Left lobe of liver (tissue), 2 donors: ENCODE results near the gene EDDM13. TPM values are rescaled to one million over a fixed set of nuclear protein-coding genes. Genes with fewer than 3 reads are reported as not detected.
"Not testable (repeated sequence)": the region's sequence is repeated elsewhere in the genome, so short reads cannot be mapped to it uniquely, and the experiment has no call there.

ENCODE experiments used
- ATAC-seq: fragments of 200-7000 bp; cut with Tn5 transposase; one replicate; pipeline ENCODE4 v1.9.1; 2020; ENCODE audit warnings: mild to moderate bottlenecking, moderate library complexity
- DNase-seq: peaks from one replicate; pipeline ENCODE4 v3.0.0-alpha.2; 2020; ENCODE audit warnings: low spot score
- total RNA-seq: library from RNA; stranded (reverse); gene quantifications from one replicate; pipeline ENCODE4 v1.2.1, GENCODE V29; 2021
- donor health status: DM: no; HTN: no; CAD: no; lungs with moderate emphysema.
- donor health status: DM: no; HTN: yes; CAD: no.

Gene EDDM13
- total RNA-seq, 1 donor from 2014 or later = not detected

DNA sequence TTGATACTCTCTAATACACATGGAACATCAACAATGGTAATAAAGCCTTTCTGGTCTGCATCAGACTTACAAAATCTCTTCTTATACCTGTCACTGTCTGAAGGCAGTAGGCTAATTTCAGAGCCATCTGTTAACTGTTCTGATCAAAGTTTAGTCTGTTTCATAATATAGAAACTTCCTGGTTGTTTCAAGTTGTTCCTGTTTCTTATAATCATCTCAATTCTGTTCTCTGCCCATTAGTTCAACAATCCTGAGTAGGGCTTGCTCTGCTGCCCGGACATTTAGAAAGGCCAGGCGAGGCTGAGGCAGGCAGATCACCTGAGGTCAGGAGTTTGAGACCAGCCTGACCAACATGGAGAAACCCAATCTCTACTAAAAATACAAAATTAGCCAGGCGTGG, 47.4 kb downstream of the EDDM13 start:
- DNase-seq (no peak), ATAC-seq (no peak)

DNA sequence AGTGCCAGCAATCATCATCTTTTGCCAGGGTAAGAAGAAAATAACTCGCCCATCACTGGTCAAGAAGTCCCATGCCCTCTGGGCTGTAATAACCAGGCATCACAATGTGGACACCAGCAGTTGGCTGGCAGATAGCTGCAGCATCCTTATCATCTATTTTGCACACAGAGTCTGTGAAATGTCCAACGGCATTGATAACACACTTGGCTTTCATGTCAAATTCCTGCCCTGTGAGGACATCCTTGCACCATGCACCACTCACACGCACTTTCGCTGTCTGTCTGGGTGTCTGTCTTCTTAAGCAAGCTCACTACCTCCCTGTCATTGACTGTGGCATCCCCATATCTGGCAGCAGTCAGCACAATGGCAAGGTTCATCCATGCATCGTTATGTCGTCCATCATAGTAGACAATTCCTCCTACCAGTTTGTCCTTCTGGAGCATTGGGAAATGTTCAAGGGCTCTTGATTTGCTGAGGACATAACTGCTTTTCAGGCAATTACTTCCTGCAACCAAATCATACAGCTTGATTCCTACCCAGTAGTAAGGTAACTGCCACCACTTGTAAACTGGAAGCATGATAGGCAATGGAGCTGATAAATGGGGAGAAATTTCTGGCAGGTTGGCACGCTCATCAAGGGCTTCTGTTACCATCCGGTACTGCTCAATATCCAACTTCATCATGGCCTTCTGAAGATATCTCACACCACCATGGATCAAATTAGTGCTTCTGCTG, 48.9 kb downstream of the EDDM13 start:
- DNase-seq = no peak
- ATAC-seq = no peak

DNA sequence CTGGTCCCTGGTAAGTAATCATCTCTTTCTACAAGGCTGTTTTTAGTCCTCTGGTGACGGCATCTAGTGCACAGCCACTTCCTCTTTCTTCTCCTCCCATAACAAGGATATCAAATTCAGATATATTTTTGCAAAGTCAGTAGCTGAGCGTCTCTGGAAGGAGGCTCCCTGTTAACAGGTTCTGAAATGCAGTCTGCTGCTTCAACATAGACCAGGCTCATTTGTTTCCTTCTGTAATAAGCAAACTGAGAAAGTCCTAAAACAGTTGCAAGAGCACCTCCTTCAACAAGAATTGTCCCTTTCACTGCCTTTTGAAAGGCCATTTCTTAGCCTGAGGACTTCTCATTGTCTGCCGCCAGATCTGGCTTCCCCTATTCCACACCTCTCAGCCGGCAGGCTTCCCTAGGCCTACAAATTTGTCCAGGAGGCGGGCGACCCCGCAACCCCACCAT, 49.5 kb downstream of the EDDM13 start:
- DNase-seq = no peak
- peak; percentile 30 for ATAC-seq

DNA sequence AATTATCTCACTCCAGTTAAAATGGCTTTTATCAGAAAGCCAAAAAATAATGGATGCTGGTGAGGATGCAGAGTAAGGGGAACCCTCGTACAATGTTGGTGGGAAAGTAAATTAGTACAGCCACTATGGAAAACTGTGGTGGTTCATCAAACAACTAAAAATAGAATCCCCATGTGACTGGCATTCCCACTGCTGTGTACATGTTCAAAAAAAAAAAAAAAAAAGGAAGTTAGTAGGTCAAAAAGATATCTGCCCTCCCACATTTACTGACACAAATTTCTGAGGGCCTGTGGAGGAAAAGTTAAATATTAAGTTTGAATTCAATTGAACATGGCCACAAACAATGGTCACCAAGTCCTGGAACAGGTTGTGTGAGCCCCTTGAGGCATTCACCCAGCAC, 51.9 kb downstream of the EDDM13 start:
- DNase-seq (no peak), ATAC-seq (no peak)

DNA sequence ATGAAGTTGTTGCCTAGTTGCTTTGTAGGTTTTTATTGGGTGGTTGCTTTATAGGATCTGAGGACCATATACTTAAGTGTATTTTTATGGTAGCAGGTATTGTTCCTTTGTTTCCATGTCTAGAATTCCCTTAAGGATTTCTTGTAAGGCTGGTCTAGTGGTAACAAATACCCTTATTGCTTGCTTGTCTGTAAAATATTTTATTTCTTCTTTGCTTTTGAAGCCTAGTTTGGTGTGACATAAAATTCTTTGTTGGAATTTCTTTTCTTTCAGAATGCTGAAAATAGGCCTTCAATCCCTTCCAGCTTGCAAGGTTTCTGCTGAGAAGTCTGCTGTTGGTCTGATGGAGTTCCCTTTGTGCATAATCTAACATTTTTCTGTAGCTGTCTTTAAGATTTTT, 60.1 kb downstream of the EDDM13 start:
- no peak for DNase-seq
- ATAC-seq = no peak

- no peak for DNase-seq
- peak; percentile 91 for ATAC-seq
These were observed 61.0 kb downstream of the EDDM13 start for GRCh38 chr19:56333506-56333905.

DNA sequence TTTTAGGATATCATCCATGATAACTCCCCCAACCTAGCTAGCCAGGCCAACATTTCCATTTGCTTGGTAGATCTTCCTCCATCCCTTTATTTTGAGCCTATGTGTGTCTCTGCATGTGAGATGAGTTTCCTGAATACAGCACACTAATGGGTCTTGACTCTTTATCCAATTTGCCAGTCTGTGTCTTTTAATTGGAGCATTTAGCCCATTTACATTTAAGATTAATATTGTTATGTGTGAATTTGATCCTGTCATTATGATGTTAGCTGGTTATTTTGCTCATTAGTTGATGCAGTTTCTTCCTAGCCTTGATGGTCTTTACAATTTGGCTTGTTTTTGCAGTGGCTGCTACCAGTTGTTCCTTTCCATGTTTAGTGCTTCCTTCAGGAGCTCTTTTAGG, 62.8 kb downstream of the EDDM13 start:
- not testable (repeated sequence) for DNase-seq

GRCh38 chr19:56337077-56337476, 64.5 kb downstream of the EDDM13 start:
- not testable (repeated sequence) for DNase-seq, ATAC-seq

More for the DNA sequence above, 62.8 kb downstream of the EDDM13 start:
- ATAC-seq = not testable (repeated sequence)

DNA sequence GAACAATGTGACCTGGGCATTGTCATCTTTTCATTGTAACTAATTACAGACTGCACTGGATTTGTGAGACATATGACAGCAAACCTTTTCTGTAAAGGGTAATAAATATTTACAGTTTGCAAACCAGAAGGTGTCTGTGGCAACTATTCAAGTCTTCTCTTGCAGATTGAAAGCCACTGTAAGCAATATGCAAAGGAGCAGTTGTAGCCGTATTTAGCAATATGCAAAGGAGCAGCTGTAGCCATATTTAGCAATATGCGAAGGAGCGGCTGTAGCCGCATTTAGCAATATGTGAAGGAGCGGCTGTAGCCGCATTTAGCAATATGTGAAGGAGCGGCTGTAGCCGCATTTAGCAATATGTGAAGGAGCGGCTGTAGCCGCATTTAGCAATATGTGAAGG, 66.5 kb downstream of the EDDM13 start:
- not testable (repeated sequence) for ATAC-seq, DNase-seq

- DNase-seq = no peak
- no peak for ATAC-seq
These were observed 69.4 kb downstream of the EDDM13 start for GRCh38 chr19:56341948-56342347.

- DNase-seq (no peak), ATAC-seq (no peak)
These were observed 74.7 kb downstream of the EDDM13 start for GRCh38 chr19:56347163-56347778.

GRCh38 chr19:56348289-56348877, 75.8 kb downstream of the EDDM13 start:
- ATAC-seq (no peak), DNase-seq (no peak)

- peak; percentile 47 for ATAC-seq
- no peak for DNase-seq
These were observed 78.0 kb downstream of the EDDM13 start for GRCh38 chr19:56350416-56351045.

DNA sequence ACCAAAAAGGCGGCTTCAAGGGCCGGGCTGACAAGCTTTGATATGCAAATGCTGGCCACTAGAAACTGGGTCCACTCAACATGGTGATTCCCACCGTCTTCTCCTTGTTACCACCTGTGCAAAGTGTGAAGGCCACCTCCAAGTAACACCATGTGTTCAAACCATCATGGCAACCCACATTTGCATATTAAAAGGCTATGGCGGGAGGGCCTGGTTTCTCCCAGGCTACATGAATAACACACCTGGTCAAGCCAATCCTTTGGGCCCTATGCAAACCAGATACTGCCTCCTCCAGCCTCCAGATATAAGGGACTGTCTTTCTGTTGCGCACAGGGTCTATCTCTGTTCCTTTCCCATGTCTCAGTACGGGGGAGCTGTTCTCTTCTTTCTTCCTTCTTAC, 78.7 kb downstream of the EDDM13 start:
- ATAC-seq (no peak), DNase-seq (no peak)

GRCh38 chr19:56355517-56355916, 83.0 kb downstream of the EDDM13 start:
- DNase-seq = no peak
- ATAC-seq = peak; percentile 51

GRCh38 chr19:56356944-56357343, 84.4 kb downstream of the EDDM13 start:
- ATAC-seq = no peak
- DNase-seq = no peak

Other genes starting within 250 kb of the EDDM13 start
- gene ZNF787, start 151.5 kb upstream of the EDDM13 start, total RNA-seq = 29.0 TPM
- 58.5 TPM for gene ZNF444, start 131.5 kb upstream of the EDDM13 start, total RNA-seq
- gene GALP, start 96.7 kb upstream of the EDDM13 start, total RNA-seq = not detected
- not detected for gene ZSCAN5B, start 75.0 kb upstream of the EDDM13 start, total RNA-seq
- not detected for gene ZSCAN5C, start 70.5 kb upstream of the EDDM13 start, total RNA-seq
- gene ZSCAN5A, start 42.1 kb downstream of the EDDM13 start, total RNA-seq = 4.3 TPM
- 1.2 TPM for gene ZNF582, start 120.8 kb downstream of the EDDM13 start, total RNA-seq
- 1.1 TPM for gene ZNF583, start 131.6 kb downstream of the EDDM13 start, total RNA-seq
- 0.63 TPM for gene ZNF667, start 204.6 kb downstream of the EDDM13 start, total RNA-seq
- gene ZNF471, start 235.1 kb downstream of the EDDM13 start, total RNA-seq = 1.3 TPM